Stomach (tissue), 9 donors: Measurements from ENCODE around the gene ADAD2. TPM values are rescaled to one million over a fixed set of nuclear protein-coding genes. Genes with fewer than 3 reads are reported as not detected.

Experiments used
- DNase-seq, 2 donors: peaks; one replicate each; pipeline versions ENCODE4 v3.0.0 to v3.0.0-alpha.2; 2013 to 2019
- H3K27ac ChIP-seq, 5 donors: fragments of 200-600 bp in 4 of 5; sonication (generic) in 4 of 5; one replicate each; pipeline ENCODE4 v1.5.1; 2013 to 2019; ENCODE audit warnings: mild to moderate bottlenecking in 1 of 5, moderate library complexity in 1 of 5
- H3K27me3 ChIP-seq, 3 donors: fragments of 200-600 bp; sonication (generic); one replicate each; pipeline ENCODE4 v1.5.1; 2017 to 2019; ENCODE audit warnings: mixed run types in 1 of 3
- H3K36me3 ChIP-seq, 4 donors: fragments of 200-600 bp; sonication (generic); 1 replicate in 3 of 4; 2 replicates in 1 of 4; pipeline ENCODE4 v1.5.1; 2016 to 2019
- H3K4me1 ChIP-seq, 4 donors: fragments of 200-600 bp; sonication (generic); one replicate each; pipeline ENCODE4 v1.5.1; 2016 to 2019
- H3K4me3 ChIP-seq, 4 donors: fragments of 200-600 bp; sonication (generic) in 3 of 4; one replicate each; pipeline ENCODE4 v1.5.1; 2016 to 2019; ENCODE audit warnings: mild to moderate bottlenecking in 1 of 4
- H3K9me3 ChIP-seq, 4 donors: fragments of 200-600 bp; sonication (generic); one replicate each; pipeline ENCODE4 v1.5.1; 2016 to 2019
- EP300 ChIP-seq: sonication (generic); formaldehyde crosslinking; IDR thresholded peaks from one replicate; pipeline ENCODE4 v1.6.1; 2017; ENCODE audit warnings: antibody characterized with exemption
- POLR2A ChIP-seq, 4 donors: fragments of 450-650 bp; IDR thresholded peaks; one replicate each; pipeline ENCODE4 v1.6.1; 2016; ENCODE audit warnings: antibody characterized with exemption in 4 of 4, control low read depth in 2 of 4, mild to moderate bottlenecking in 1 of 4, moderate library complexity in 1 of 4
- POLR2AphosphoS5 ChIP-seq, 3 donors: sonication (generic); formaldehyde crosslinking; IDR thresholded peaks; one replicate each; pipeline ENCODE4 v1.6.1; 2016; ENCODE audit warnings: antibody characterized with exemption in 3 of 3
- WGBS, 5 donors: extraction: QIAGEN DNeasy Blood & Tissue Kit in 3 of 5; methylation state at CpG; one replicate each; pipeline versions ENCODE4 v1.1.5 to v1.1.7; 2013 to 2018; 5-methylcytosine and 5-hydroxymethylcytosine counted together
- intact Hi-C: fragments of 100-400 bp; cut with DNase I; formaldehyde crosslinking; loops from one replicate; pipeline ENCODE4 v1.15.1; 2023; ENCODE audit warnings: low total_unique reads
- polyA plus RNA-seq, 3 donors: library from polyadenylated mRNA; stranded (reverse); fragments of 200-250 nt; gene quantifications; one replicate each; pipeline ENCODE4 v1.2.3, GENCODE V29; 2013
- total RNA-seq, 5 donors: library from RNA; depleted of rRNA; stranded (reverse); fragments of >200 nt; gene quantifications; one replicate each; pipeline versions ENCODE4 v1.1.0 to v1.2.3, GENCODE V29; 2014 to 2016
- TF ChIP-seq, protein P1 (sequence below), 7 experiments: fragments of 450-650 bp in 4 of 7; fragments of 200-600 bp in 3 of 7; sonication (generic) in 3 of 7; IDR thresholded peaks; one replicate each; pipeline ENCODE4 v1.5.1; 2016 to 2019; ENCODE audit warnings: antibody characterized with exemption in 7 of 7, control low read depth in 2 of 7, mild to moderate bottlenecking in 1 of 7
- donor health status: healthy with polysubstance abuse.
- donor health status: Bipolar disorder and iron deficiency.
- donor health status: healthy.

Gene ADAD2
- total and polyA plus RNA-seq, 8 donors, result 0.18 to 4.3 (median 2.5) TPM; not detected in 4

DNA sequence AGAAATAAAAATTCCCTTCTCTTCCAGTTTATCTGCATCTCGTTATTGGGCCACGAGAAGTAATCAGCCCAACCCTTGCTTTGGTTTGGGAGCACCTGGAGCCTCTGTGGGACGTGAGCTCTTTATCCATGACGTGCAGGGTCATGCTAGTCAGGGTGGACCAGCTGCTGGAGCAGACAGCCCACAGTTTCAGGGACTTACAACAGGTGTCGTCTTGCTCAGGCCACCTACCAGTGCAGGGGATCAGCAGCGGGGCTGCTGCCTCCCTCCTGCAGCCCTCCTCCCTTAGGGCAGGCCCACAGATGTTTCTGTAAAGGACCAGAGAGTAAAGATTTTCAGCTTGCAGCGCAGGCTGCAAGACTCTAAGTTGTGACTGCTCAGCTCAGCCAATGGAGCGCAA, 16.9 kb downstream of the ADAD2 start:
- no peak overlapping the region for H3K27ac ChIP-seq

DNA sequence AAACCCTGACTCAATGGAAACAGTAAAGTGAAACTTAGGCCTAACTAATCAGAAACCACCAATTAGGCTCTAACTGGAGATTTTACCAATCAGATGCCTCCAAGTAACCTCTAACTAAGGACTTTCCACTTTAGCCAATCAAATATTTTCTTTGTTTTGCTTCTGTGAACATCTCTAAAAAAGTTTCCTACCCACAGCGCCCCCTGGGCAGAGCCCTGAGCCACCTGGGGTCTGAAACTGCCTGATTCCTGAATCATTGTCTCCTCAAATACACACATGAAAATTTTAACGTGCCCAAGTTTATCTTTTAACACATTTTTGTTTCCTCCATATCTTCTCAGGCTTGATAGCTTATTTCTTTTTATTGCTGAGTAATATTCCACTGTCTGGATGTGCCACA, 19.0 kb downstream of the ADAD2 start:
- H3K9me3 ChIP-seq, result no peaks in the 10 kb centered on the region
- no peaks in the 10 kb centered on the region for H3K27me3 ChIP-seq
- 75 to 80% (median 77%) methylated on average over 2 of the region's 2 CpGs for WGBS, 5 donors
- TF ChIP-seq POLR2A (IDR thresholded peaks at IDR 0.05) (no peak), EP300 (no peak), POLR2AphosphoS5 (IDR thresholded peaks at IDR 0.05) (no peak)
- no peak for DNase-seq
- H3K4me3 ChIP-seq, result no peak overlapping the region
- H3K4me1 ChIP-seq, result no peaks in the 10 kb centered on the region
- intact Hi-C loops, result no loop called here
- H3K36me3 ChIP-seq, result no peaks in the 10 kb centered on the region
- no peak overlapping the region for H3K27ac ChIP-seq

More for the DNA sequence above, 16.9 kb downstream of the ADAD2 start:
- H3K4me3 ChIP-seq, result no peak overlapping the region
- H3K9me3 ChIP-seq, result no peaks in the 10 kb centered on the region
- no peak for DNase-seq
- no peaks in the 10 kb centered on the region for H3K36me3 ChIP-seq
- TF ChIP-seq POLR2AphosphoS5 (IDR thresholded peaks at IDR 0.05) (no peak), POLR2A (IDR thresholded peaks at IDR 0.05) (no peak), EP300 (no peak)
- TF ChIP-seq, protein P1, sequence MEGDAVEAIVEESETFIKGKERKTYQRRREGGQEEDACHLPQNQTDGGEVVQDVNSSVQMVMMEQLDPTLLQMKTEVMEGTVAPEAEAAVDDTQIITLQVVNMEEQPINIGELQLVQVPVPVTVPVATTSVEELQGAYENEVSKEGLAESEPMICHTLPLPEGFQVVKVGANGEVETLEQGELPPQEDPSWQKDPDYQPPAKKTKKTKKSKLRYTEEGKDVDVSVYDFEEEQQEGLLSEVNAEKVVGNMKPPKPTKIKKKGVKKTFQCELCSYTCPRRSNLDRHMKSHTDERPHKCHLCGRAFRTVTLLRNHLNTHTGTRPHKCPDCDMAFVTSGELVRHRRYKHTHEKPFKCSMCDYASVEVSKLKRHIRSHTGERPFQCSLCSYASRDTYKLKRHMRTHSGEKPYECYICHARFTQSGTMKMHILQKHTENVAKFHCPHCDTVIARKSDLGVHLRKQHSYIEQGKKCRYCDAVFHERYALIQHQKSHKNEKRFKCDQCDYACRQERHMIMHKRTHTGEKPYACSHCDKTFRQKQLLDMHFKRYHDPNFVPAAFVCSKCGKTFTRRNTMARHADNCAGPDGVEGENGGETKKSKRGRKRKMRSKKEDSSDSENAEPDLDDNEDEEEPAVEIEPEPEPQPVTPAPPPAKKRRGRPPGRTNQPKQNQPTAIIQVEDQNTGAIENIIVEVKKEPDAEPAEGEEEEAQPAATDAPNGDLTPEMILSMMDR (IDR thresholded peaks at IDR 0.05), result no peak
- peaks cover 0 to 6% (median 0%) of the 10 kb centered on the region in 3 donors for H3K27me3 ChIP-seq
- intact Hi-C loops, result no loop called here
- H3K4me1 ChIP-seq, result no peaks in the 10 kb centered on the region
- WGBS, 5 donors, result 57 to 75% (median 61%) methylated on average over 4 to 8 of the region's 8 CpGs

DNA sequence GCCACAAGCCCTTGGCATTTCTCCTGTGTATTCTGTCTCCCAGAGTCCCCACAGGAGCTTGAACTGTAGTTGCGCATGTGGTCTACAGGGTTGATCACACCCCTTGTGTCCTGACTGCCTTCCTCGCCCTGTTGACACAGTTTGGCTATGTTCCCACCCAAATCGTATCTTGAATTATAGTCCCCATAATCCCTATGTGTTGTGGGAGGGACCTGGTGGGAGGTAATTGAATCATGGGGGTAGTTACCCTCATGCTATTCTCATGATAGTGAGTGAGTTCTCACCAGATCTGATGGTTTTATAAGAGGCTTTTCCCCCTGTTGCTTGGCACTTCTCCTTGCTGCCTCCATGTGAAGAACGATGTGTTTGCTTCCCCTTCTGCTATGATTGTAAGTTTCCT, 21.2 kb downstream of the ADAD2 start:
- Histone ChIP-seq H3K9me3 (no peaks in the 10 kb centered on the region), H3K36me3 (no peaks in the 10 kb centered on the region), H3K4me3 (no peak overlapping the region), H3K27me3 (no peaks in the 10 kb centered on the region), H3K4me1 (no peaks in the 10 kb centered on the region), H3K27ac (no peak overlapping the region)
- 41 to 49% (median 47%) methylated on average over 4 of the region's 4 CpGs for WGBS, 5 donors
- no peak for TF ChIP-seq EP300
- no peak for TF ChIP-seq POLR2AphosphoS5 (IDR thresholded peaks at IDR 0.05)
- TF ChIP-seq POLR2A (IDR thresholded peaks at IDR 0.05), result no peak
- TF ChIP-seq, protein P1 (IDR thresholded peaks at IDR 0.05), result no peak
- intact Hi-C loops, result no loop called here
- DNase-seq, result no peak

DNA sequence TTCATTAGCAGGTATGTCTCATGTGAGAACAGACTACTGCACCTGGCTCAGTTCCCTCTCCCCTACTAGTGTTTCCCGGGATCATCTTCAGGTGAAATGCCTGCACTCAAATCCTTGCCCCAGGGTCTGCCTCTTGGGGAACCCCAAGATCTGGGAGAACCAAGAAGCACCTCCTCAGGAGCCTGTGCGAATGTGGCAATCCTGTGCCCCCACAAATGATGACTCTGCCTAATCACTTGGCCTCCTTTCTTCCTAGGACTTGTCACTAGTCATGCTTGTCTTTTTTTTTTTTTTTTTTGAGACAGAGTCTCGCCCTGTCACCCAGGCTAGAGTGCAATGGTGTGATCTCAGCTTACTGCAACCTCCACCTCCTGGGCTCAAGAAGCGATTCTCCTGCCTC, 21.7 kb downstream of the ADAD2 start:
- DNase-seq, result no peak
- no peaks in the 10 kb centered on the region for H3K4me1 ChIP-seq
- no peaks in the 10 kb centered on the region for H3K9me3 ChIP-seq
- no peaks in the 10 kb centered on the region for H3K36me3 ChIP-seq
- intact Hi-C loops, result no loop called here
- TF ChIP-seq POLR2AphosphoS5 (IDR thresholded peaks at IDR 0.05) (no peak), EP300 (no peak), POLR2A (IDR thresholded peaks at IDR 0.05) (no peak)
- TF ChIP-seq, protein P1 (IDR thresholded peaks at IDR 0.05), result no peak
- H3K4me3 ChIP-seq, result no peak overlapping the region
- no peak overlapping the region for H3K27ac ChIP-seq
- no peaks in the 10 kb centered on the region for H3K27me3 ChIP-seq
- WGBS, 5 donors, result 82 to 92% (median 88%) methylated on average over 4 of the region's 4 CpGs

DNA sequence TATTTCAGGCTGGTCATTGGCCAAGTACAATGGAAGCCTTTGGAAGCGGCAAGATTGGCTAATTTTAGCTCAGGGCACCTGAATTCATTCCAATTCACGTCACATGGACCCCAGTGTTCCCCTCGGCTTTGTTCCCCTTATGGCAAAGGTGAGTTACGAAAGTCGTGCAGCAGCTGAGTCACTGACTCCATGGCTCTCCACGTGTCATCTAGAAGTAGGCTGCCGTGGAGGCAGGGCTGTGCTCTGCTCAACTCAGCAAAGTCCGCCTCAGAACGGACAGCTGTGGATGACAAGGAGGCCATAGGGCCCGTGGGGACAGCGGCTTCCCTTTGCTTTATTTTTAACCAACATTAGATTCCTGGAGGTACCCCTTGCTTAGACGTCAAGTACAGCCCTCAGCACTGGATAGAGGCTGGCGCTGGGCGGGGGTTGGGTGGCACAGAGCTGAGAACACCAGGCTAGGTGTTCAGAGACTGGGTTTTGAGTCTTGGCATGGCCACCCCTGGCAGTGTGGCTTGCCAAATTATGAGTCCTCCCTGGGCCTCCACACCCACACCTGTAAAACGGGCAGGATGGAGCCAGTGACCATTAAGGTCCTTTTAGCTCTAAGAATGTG, 23.6 kb downstream of the ADAD2 start:
- intact Hi-C loops, result no loop called here
- DNase-seq, result no peak
- TF ChIP-seq POLR2AphosphoS5 (IDR thresholded peaks at IDR 0.05) (no peak), EP300 (no peak), POLR2A (IDR thresholded peaks at IDR 0.05) (no peak)
- TF ChIP-seq, protein P1 (IDR thresholded peaks at IDR 0.05), result no peak
- no peaks in the 10 kb centered on the region for H3K9me3 ChIP-seq
- 72 to 86% (median 81%) methylated on average over 14 to 15 of the region's 15 CpGs for WGBS, 5 donors
- H3K36me3 ChIP-seq, result no peaks in the 10 kb centered on the region
- no peak overlapping the region for H3K27ac ChIP-seq
- no peaks in the 10 kb centered on the region for H3K4me1 ChIP-seq
- no peak overlapping the region for H3K4me3 ChIP-seq
- H3K27me3 ChIP-seq, result no peaks in the 10 kb centered on the region
